Stomach (tissue), 9 donors: ENCODE data around the gene TNS1. TPM values are rescaled to one million over a fixed set of nuclear protein-coding genes. Genes with fewer than 3 reads are reported as not detected.
"Not testable (repeated sequence)": the region's sequence is repeated elsewhere in the genome, so short reads cannot be mapped to it uniquely, and the experiment has no call there.

ENCODE experiments used
- DNase-seq, 2 donors: peaks; one replicate each; pipeline versions ENCODE4 v3.0.0 to v3.0.0-alpha.2; 2013 to 2019
- H3K27ac ChIP-seq, 5 donors: fragments of 200-600 bp in 4 of 5; sonication (generic) in 4 of 5; one replicate each; pipeline ENCODE4 v1.5.1; 2013 to 2019; ENCODE audit warnings: mild to moderate bottlenecking in 1 of 5, moderate library complexity in 1 of 5
- H3K27me3 ChIP-seq, 3 donors: fragments of 200-600 bp; sonication (generic); one replicate each; pipeline ENCODE4 v1.5.1; 2017 to 2019; ENCODE audit warnings: mixed run types in 1 of 3
- H3K36me3 ChIP-seq, 4 donors: fragments of 200-600 bp; sonication (generic); 1 replicate in 3 of 4; 2 replicates in 1 of 4; pipeline ENCODE4 v1.5.1; 2016 to 2019
- H3K4me1 ChIP-seq, 4 donors: fragments of 200-600 bp; sonication (generic); one replicate each; pipeline ENCODE4 v1.5.1; 2016 to 2019
- H3K4me3 ChIP-seq, 4 donors: fragments of 200-600 bp; sonication (generic) in 3 of 4; one replicate each; pipeline ENCODE4 v1.5.1; 2016 to 2019; ENCODE audit warnings: mild to moderate bottlenecking in 1 of 4
- H3K9me3 ChIP-seq, 4 donors: fragments of 200-600 bp; sonication (generic); one replicate each; pipeline ENCODE4 v1.5.1; 2016 to 2019
- CTCF ChIP-seq, 7 experiments: fragments of 450-650 bp in 4 of 7; fragments of 200-600 bp in 3 of 7; sonication (generic) in 3 of 7; IDR thresholded peaks; one replicate each; pipeline ENCODE4 v1.5.1; 2016 to 2019; ENCODE audit warnings: antibody characterized with exemption in 7 of 7, control low read depth in 2 of 7, mild to moderate bottlenecking in 1 of 7
- EP300 ChIP-seq: sonication (generic); formaldehyde crosslinking; IDR thresholded peaks from one replicate; pipeline ENCODE4 v1.6.1; 2017; ENCODE audit warnings: antibody characterized with exemption
- POLR2A ChIP-seq, 4 donors: fragments of 450-650 bp; IDR thresholded peaks; one replicate each; pipeline ENCODE4 v1.6.1; 2016; ENCODE audit warnings: antibody characterized with exemption in 4 of 4, control low read depth in 2 of 4, mild to moderate bottlenecking in 1 of 4, moderate library complexity in 1 of 4
- POLR2AphosphoS5 ChIP-seq, 3 donors: sonication (generic); formaldehyde crosslinking; IDR thresholded peaks; one replicate each; pipeline ENCODE4 v1.6.1; 2016; ENCODE audit warnings: antibody characterized with exemption in 3 of 3
- WGBS, 5 donors: extraction: QIAGEN DNeasy Blood & Tissue Kit in 3 of 5; methylation state at CpG; one replicate each; pipeline versions ENCODE4 v1.1.5 to v1.1.7; 2013 to 2018; 5-methylcytosine and 5-hydroxymethylcytosine counted together
- intact Hi-C: fragments of 100-400 bp; cut with DNase I; formaldehyde crosslinking; loops from one replicate; pipeline ENCODE4 v1.15.1; 2023; ENCODE audit warnings: low total_unique reads
- polyA plus RNA-seq, 3 donors: library from polyadenylated mRNA; stranded (reverse); fragments of 200-250 nt; gene quantifications; one replicate each; pipeline ENCODE4 v1.2.3, GENCODE V29; 2013
- total RNA-seq, 5 donors: library from RNA; depleted of rRNA; stranded (reverse); fragments of >200 nt; gene quantifications; one replicate each; pipeline versions ENCODE4 v1.1.0 to v1.2.3, GENCODE V29; 2014 to 2016
- donor health status: healthy with polysubstance abuse.
- donor health status: Bipolar disorder and iron deficiency.
- donor health status: healthy.

The TNS1 gene
- total and polyA plus RNA-seq, 8 donors, result 18.5 to 682 (median 160) TPM

- 66 to 95% (median 90%) methylated on average over 7 of the region's 7 CpGs for WGBS, 5 donors
- Histone ChIP-seq H3K9me3 (no peaks in the 10 kb centered on the region), H3K4me3 (no peak overlapping the region), H3K36me3 (peaks cover 75 to 95% (median 90%) of the 10 kb centered on the region in 4 donors), H3K27me3 (no peaks in the 10 kb centered on the region), H3K27ac (no peak overlapping the region), H3K4me1 (peaks cover 11 to 58% (median 37%) of the 10 kb centered on the region in 4 donors)
- DNase-seq, result no peak
- no peak for TF ChIP-seq CTCF (IDR thresholded peaks at IDR 0.05)
- no peak for TF ChIP-seq EP300
- TF ChIP-seq POLR2A (IDR thresholded peaks at IDR 0.05), result no peak
- TF ChIP-seq POLR2AphosphoS5 (IDR thresholded peaks at IDR 0.05), result no peak
- intact Hi-C loops, result no loop called here
These were observed 192.5 kb downstream of the TNS1 start for GRCh38 chr2:217810260-217810659.

- Histone ChIP-seq H3K27me3 (no peaks in the 10 kb centered on the region), H3K27ac (no peak overlapping the region), H3K4me1 (peaks cover 11 to 61% (median 37%) of the 10 kb centered on the region in 4 donors), H3K9me3 (no peaks in the 10 kb centered on the region), H3K36me3 (peaks cover 70 to 94% (median 87%) of the 10 kb centered on the region in 4 donors), H3K4me3 (no peak overlapping the region)
- DNase-seq, result no peak
- TF ChIP-seq POLR2A (IDR thresholded peaks at IDR 0.05) (no peak), CTCF (IDR thresholded peaks at IDR 0.05) (no peak), POLR2AphosphoS5 (IDR thresholded peaks at IDR 0.05) (no peak), EP300 (no peak)
- 78 to 96% (median 89%) methylated on average over 7 of the region's 7 CpGs for WGBS, 5 donors
- intact Hi-C loops, result no loop called here
These were observed 193.1 kb downstream of the TNS1 start for GRCh38 chr2:217809736-217810135.

- Histone ChIP-seq H3K36me3 (peaks cover 70 to 94% (median 87%) of the 10 kb centered on the region in 4 donors), H3K4me1 (peaks cover 11 to 59% (median 35%) of the 10 kb centered on the region in 4 donors)
- H3K27ac ChIP-seq, intact Hi-C loops, H3K9me3 ChIP-seq, H3K27me3 ChIP-seq, H3K4me3 ChIP-seq, DNase-seq: not testable (repeated sequence)
- 72 to 94% (median 89%) methylated on average over 3 of the region's 3 CpGs for WGBS, 5 donors
These were observed 193.8 kb downstream of the TNS1 start for GRCh38 chr2:217808967-217809366.

- Histone ChIP-seq H3K36me3 (peaks cover 68 to 94% (median 87%) of the 10 kb centered on the region in 4 donors), H3K27ac (peak overlapping the region in 1 of 5 donors; percentile 1), H3K27me3 (no peaks in the 10 kb centered on the region), H3K9me3 (no peaks in the 10 kb centered on the region), H3K4me1 (peaks cover 11 to 52% (median 32%) of the 10 kb centered on the region in 4 donors), H3K4me3 (no peak overlapping the region)
- TF ChIP-seq POLR2A (IDR thresholded peaks at IDR 0.05) (no peak), CTCF (IDR thresholded peaks at IDR 0.05) (no peak), POLR2AphosphoS5 (IDR thresholded peaks at IDR 0.05) (no peak), EP300 (no peak)
- intact Hi-C loops, result no loop called here
- DNase-seq, result no peak
- 65 to 79% (median 68%) methylated on average over 3 of the region's 3 CpGs for WGBS, 5 donors
These were observed 194.5 kb downstream of the TNS1 start for GRCh38 chr2:217808326-217808725.

GRCh38 chr2:217807753-217808152 lies 195.0 kb downstream of the TNS1 start:
- WGBS, 5 donors, result 45 to 76% (median 57%) methylated on average over 3 to 5 of the region's 5 CpGs
- intact Hi-C loops, result no loop called here
- peak overlapping the region in 3 of 5 donors; percentile 1 to 43 (median 26) for H3K27ac ChIP-seq
- H3K36me3 ChIP-seq, result peaks cover 67 to 94% (median 87%) of the 10 kb centered on the region in 4 donors
- TF ChIP-seq POLR2AphosphoS5 (IDR thresholded peaks at IDR 0.05) (no peak), CTCF (IDR thresholded peaks at IDR 0.05) (no peak), EP300 (no peak), POLR2A (IDR thresholded peaks at IDR 0.05) (no peak)
- H3K27me3 ChIP-seq, result no peaks in the 10 kb centered on the region
- H3K4me3 ChIP-seq, result no peak overlapping the region
- H3K4me1 ChIP-seq, result peaks cover 11 to 52% (median 33%) of the 10 kb centered on the region in 4 donors
- no peak for DNase-seq
- no peaks in the 10 kb centered on the region for H3K9me3 ChIP-seq
